ENCODE data around the gene PANX2.
"Not testable (repeated sequence)": the region's sequence is repeated elsewhere in the genome, so short reads cannot be mapped to it uniquely, and the experiment has no call there.

Gene PANX2

DNA sequence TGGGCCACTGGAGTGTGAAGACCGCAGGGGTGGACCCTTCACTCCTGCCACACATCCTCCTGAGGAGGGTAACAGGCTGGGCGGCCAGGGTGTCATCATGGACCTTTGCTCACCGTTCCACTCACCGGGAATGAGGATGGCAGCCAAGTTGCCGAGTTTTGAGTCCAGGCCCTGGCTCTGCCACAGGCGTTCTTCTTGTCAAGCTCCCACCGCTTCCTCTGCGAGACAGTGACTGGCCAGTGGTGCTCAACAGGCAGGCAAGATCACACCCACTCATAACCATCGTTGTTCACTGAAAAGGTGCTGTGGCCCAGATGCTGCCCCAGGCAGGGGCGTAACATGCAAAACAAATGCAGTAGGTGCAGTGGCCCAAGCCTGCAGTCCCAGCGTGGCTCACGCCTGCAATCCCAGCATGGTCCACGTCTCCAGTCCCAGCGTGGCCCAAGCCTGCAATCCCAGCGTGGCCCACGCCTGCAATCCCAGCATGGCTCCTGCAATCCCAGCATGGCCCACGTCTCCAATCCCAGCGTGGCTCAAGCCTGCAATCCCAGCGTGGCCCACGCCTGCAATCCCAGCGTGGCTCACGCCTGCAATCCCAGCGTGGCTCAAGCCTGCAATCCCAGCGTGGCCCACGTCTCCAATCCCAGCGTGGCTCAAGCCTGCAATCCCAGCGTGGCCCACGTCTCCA, 5.0 kb upstream of the PANX2 start:
- no peaks in the 10 kb centered on the region for H3K9me3 ChIP-seq (ENCODE audit: severe bottlenecking)
- ATAC-seq (ENCODE audit: low read depth) (no peak), DNase-seq (ENCODE audit: low spot score) (peak; percentile 48)
- TF ChIP-seq, protein P1, sequence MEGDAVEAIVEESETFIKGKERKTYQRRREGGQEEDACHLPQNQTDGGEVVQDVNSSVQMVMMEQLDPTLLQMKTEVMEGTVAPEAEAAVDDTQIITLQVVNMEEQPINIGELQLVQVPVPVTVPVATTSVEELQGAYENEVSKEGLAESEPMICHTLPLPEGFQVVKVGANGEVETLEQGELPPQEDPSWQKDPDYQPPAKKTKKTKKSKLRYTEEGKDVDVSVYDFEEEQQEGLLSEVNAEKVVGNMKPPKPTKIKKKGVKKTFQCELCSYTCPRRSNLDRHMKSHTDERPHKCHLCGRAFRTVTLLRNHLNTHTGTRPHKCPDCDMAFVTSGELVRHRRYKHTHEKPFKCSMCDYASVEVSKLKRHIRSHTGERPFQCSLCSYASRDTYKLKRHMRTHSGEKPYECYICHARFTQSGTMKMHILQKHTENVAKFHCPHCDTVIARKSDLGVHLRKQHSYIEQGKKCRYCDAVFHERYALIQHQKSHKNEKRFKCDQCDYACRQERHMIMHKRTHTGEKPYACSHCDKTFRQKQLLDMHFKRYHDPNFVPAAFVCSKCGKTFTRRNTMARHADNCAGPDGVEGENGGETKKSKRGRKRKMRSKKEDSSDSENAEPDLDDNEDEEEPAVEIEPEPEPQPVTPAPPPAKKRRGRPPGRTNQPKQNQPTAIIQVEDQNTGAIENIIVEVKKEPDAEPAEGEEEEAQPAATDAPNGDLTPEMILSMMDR (IDR thresholded peaks at IDR 0.05; ENCODE audit: poor library complexity, severe bottlenecking) = no peak
- no peaks in the 10 kb centered on the region for H3K4me1 ChIP-seq (ENCODE audit: insufficient read depth, poor library complexity, severe bottlenecking)
- no peaks in the 10 kb centered on the region for H3K36me3 ChIP-seq (ENCODE audit: low read depth)
- H3K27ac ChIP-seq (ENCODE audit: poor library complexity, severe bottlenecking) = no peak overlapping the region
- peaks cover 7% of the 10 kb centered on the region for H3K27me3 ChIP-seq (ENCODE audit: insufficient read depth, poor library complexity, severe bottlenecking)
- H3K4me3 ChIP-seq (ENCODE audit: severe bottlenecking) = no peak overlapping the region

DNA sequence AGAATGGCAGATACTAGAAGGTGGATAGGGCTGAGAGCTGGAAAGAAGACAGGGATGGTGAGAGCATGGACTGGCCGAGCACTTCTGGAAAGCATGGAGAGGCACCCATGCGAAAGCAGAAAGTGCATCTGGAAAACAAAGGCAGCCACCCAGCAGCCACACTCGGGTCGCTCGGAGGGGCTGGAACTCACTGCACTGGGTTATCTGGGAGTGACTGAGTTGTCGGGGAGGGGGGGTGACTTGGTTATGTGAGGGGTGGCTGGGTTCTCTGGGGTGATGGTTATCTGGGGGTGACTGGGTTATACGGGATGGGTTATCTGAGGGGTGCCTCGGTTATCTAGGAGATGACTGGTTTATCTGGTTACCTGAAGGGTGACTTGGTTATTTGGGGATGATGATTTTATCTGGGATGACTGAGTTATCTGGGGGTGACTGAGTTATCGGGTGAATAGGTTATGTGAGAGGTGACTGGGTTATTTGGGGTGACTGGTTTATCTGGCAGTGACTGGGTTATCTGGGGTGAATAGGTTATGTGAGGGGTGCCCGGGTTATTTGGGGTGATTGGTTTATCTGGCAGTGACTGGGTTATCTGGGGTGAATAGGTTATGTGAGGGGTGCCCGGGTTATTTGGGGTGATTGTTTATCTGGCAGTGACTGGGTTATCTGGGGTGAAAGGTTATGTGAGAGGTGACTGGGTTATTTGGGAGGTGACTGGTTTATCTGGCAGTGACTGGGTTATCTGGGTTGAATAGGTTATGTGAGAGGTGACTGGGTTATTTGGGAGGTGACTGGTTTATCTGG, 2.6 kb upstream of the PANX2 start:
- ATAC-seq (ENCODE audit: low read depth) = no peak
- peaks cover 7% of the 10 kb centered on the region for H3K27me3 ChIP-seq (ENCODE audit: insufficient read depth, poor library complexity, severe bottlenecking)

DNA sequence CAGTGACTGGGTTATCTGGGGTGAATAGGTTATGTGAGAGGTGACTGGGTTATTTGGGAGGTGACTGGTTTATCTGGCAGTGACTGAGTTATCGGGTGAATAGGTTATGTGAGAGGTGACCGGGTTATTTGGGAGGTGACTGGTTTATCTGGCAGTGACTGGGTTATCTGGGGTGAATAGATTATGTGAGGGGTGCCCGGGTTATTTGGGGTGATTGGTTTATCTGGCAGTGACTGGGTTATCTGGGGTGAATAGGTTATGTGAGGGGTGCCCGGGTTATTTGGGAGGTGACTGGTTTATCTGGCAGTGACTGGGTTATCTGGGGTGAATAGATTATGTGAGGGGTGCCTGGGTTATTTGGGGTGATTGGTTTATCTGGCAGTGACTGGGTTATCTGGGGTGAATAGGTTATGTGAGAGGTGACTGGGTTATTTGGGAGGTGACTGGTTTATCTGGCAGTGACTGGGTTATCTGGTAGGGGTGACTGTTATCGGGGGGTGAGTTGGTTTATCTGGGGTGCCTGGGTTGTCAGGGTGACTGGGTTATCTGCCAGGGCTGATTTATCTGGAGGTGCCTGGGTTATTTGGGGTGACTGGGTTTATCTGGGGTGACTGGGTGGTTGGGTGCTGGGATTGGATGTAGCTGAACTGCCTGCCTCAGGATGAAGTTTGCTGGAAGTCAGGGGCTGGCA, 1.9 kb upstream of the PANX2 start:
- not testable (repeated sequence) for ATAC-seq (ENCODE audit: low read depth); H3K4me3 ChIP-seq (ENCODE audit: severe bottlenecking); H3K27ac ChIP-seq (ENCODE audit: poor library complexity, severe bottlenecking); DNase-seq (ENCODE audit: low spot score); H3K4me1 ChIP-seq (ENCODE audit: insufficient read depth, poor library complexity, severe bottlenecking); H3K27me3 ChIP-seq (ENCODE audit: insufficient read depth, poor library complexity, severe bottlenecking); H3K9me3 ChIP-seq (ENCODE audit: severe bottlenecking); H3K36me3 ChIP-seq (ENCODE audit: low read depth)

More for the DNA sequence above, 2.6 kb upstream of the PANX2 start:
- peak; percentile 40 for DNase-seq (ENCODE audit: low spot score)
- no peaks in the 10 kb centered on the region for H3K4me1 ChIP-seq (ENCODE audit: insufficient read depth, poor library complexity, severe bottlenecking)
- H3K36me3 ChIP-seq (ENCODE audit: low read depth) = no peaks in the 10 kb centered on the region
- TF ChIP-seq, protein P1 (IDR thresholded peaks at IDR 0.05; ENCODE audit: poor library complexity, severe bottlenecking) = no peak
- no peak overlapping the region for H3K4me3 ChIP-seq (ENCODE audit: severe bottlenecking)
- H3K27ac ChIP-seq (ENCODE audit: poor library complexity, severe bottlenecking) = no peak overlapping the region
- H3K9me3 ChIP-seq (ENCODE audit: severe bottlenecking) = no peaks in the 10 kb centered on the region

DNA sequence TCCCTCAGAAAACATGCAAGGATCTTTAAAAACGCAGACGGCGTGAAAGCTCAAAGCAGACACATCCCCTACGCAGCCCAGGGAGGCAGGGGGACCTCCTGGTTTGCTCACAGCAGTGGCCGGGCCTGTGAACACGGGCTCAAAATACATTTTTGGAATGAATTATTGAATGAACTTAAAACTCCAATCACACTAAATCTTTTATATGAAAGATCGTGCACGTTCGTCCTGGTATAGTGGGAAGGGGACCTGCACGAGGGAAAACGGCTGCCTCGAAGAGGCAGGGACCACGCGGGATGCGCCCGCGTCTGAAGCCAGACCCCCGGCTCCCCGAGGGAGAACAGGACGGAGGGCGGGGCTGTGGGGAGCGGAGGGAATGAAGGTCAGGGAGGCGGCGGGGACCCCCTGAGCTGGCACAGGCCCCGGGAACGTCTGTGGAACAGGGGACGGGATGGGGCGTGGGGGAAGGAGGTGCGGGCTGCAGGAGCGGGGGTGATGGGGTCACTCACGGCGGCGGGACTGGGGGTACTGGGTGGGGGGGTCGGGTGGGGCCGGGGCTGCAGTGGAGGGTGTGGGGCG, 1.3 kb upstream of the PANX2 start:
- Histone ChIP-seq H3K9me3 (ENCODE audit: severe bottlenecking) (no peaks in the 10 kb centered on the region), H3K4me3 (ENCODE audit: severe bottlenecking) (peak overlapping the region; percentile 48), H3K36me3 (ENCODE audit: low read depth) (no peaks in the 10 kb centered on the region), H3K4me1 (ENCODE audit: insufficient read depth, poor library complexity, severe bottlenecking) (no peaks in the 10 kb centered on the region), H3K27ac (ENCODE audit: poor library complexity, severe bottlenecking) (no peak overlapping the region), H3K27me3 (ENCODE audit: insufficient read depth, poor library complexity, severe bottlenecking) (peaks cover 7% of the 10 kb centered on the region)
- TF ChIP-seq, protein P1 (IDR thresholded peaks at IDR 0.05; ENCODE audit: poor library complexity, severe bottlenecking) = no peak
- ATAC-seq (ENCODE audit: low read depth) = no peak
- DNase-seq (ENCODE audit: low spot score) = no peak

DNA sequence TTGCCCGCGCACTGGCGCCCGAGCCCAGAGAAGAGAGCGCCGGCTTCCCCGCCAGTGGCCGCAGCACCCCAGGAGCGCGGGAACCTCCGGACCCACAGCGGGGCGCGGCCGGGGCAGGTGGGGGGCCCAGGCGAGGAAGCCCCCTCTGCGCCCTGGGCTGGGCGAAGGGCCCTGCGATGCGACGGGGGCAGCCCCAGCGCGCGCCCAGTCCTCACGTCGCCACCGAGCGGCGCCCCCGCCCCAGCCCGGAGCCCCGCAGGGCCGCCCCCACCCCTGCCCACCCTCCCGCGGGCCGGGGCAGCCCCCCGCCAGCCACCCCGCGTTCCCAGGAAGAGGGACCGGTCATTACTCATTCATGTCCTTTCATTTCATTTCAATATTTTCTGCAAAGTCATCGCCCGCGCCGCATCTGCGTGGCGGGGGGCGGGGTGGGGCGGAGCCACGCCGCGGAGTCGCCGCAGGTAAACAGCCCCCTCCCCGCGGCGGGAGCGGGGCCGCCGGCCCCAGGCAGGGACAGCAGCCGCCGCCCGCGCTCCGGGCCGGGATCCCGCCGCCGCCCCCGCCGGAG, 673 bp upstream of the PANX2 start:
- no peaks in the 10 kb centered on the region for H3K36me3 ChIP-seq (ENCODE audit: low read depth)
- peak overlapping the region; percentile 48 for H3K4me3 ChIP-seq (ENCODE audit: severe bottlenecking)
- no peaks in the 10 kb centered on the region for H3K9me3 ChIP-seq (ENCODE audit: severe bottlenecking)
- DNase-seq (ENCODE audit: low spot score) (no peak), ATAC-seq (ENCODE audit: low read depth) (no peak)
- peaks cover 7% of the 10 kb centered on the region for H3K27me3 ChIP-seq (ENCODE audit: insufficient read depth, poor library complexity, severe bottlenecking)
- H3K4me1 ChIP-seq (ENCODE audit: insufficient read depth, poor library complexity, severe bottlenecking) = no peaks in the 10 kb centered on the region
- no peak overlapping the region for H3K27ac ChIP-seq (ENCODE audit: poor library complexity, severe bottlenecking)
- TF ChIP-seq, protein P1 (IDR thresholded peaks at IDR 0.05; ENCODE audit: poor library complexity, severe bottlenecking) = no peak

Data from RWPE2 (cell line).